ENCODE measurements around the gene ZBTB40. TPM values are rescaled to one million over a fixed set of nuclear protein-coding genes. Genes with fewer than 3 reads are reported as not detected.

ZBTB40 gene
- total RNA-seq, 1 donor from 2014 or later, result 7.4 TPM

- DNase-seq (ENCODE audit: low read depth) (no peak), FAIRE-seq (no peak)
- TF ChIP-seq CTCF (IDR thresholded peaks at IDR 0.05; ENCODE audit: insufficient read depth, low read length, severe bottlenecking), result no peak
- no peaks in the 10 kb centered on the region for H3K27me3 ChIP-seq (ENCODE audit: control insufficient read depth, insufficient read depth, low read length)
- no peak overlapping the region for H3K4me3 ChIP-seq (ENCODE audit: low read depth, low read length)
- no peaks in the 10 kb centered on the region for H3K36me3 ChIP-seq (ENCODE audit: control insufficient read depth, insufficient read depth, low read length)
Observed at GRCh38 chr1:22462928-22463327, 11.3 kb downstream of the ZBTB40 start.

GRCh38 chr1:22465015-22465565 is 13.4 kb downstream of the ZBTB40 start:
- Histone ChIP-seq H3K27me3 (ENCODE audit: control insufficient read depth, insufficient read depth, low read length) (no peaks in the 10 kb centered on the region), H3K4me3 (ENCODE audit: low read depth, low read length) (no peak overlapping the region), H3K36me3 (ENCODE audit: control insufficient read depth, insufficient read depth, low read length) (no peaks in the 10 kb centered on the region)
- FAIRE-seq, result no peak
- TF ChIP-seq CTCF (IDR thresholded peaks at IDR 0.05; ENCODE audit: insufficient read depth, low read length, severe bottlenecking), result no peak
- no peak for DNase-seq (ENCODE audit: low read depth)

- no peak for TF ChIP-seq CTCF (IDR thresholded peaks at IDR 0.05; ENCODE audit: insufficient read depth, low read length, severe bottlenecking)
- Histone ChIP-seq H3K36me3 (ENCODE audit: control insufficient read depth, insufficient read depth, low read length) (no peaks in the 10 kb centered on the region), H3K27me3 (ENCODE audit: control insufficient read depth, insufficient read depth, low read length) (no peaks in the 10 kb centered on the region), H3K4me3 (ENCODE audit: low read depth, low read length) (no peak overlapping the region)
- DNase-seq (ENCODE audit: low read depth) (no peak), FAIRE-seq (no peak)
Observed at GRCh38 chr1:22465671-22466070, 14.0 kb downstream of the ZBTB40 start.

- H3K4me3 ChIP-seq (ENCODE audit: low read depth, low read length), result no peak overlapping the region
- H3K36me3 ChIP-seq (ENCODE audit: control insufficient read depth, insufficient read depth, low read length), result no peaks in the 10 kb centered on the region
- TF ChIP-seq CTCF (IDR thresholded peaks at IDR 0.05; ENCODE audit: insufficient read depth, low read length, severe bottlenecking), result no peak
- no peaks in the 10 kb centered on the region for H3K27me3 ChIP-seq (ENCODE audit: control insufficient read depth, insufficient read depth, low read length)
- no peak for DNase-seq (ENCODE audit: low read depth)
- FAIRE-seq, result no peak
Observed at GRCh38 chr1:22470227-22470626, 18.6 kb downstream of the ZBTB40 start.

GRCh38 chr1:22471078-22471477 is 19.4 kb downstream of the ZBTB40 start:
- Histone ChIP-seq H3K36me3 (ENCODE audit: control insufficient read depth, insufficient read depth, low read length) (no peaks in the 10 kb centered on the region), H3K4me3 (ENCODE audit: low read depth, low read length) (no peak overlapping the region), H3K27me3 (ENCODE audit: control insufficient read depth, insufficient read depth, low read length) (no peaks in the 10 kb centered on the region)
- no peak for DNase-seq (ENCODE audit: low read depth)
- no peak for FAIRE-seq
- TF ChIP-seq CTCF (IDR thresholded peaks at IDR 0.05; ENCODE audit: insufficient read depth, low read length, severe bottlenecking), result no peak

- FAIRE-seq (no peak), DNase-seq (ENCODE audit: low read depth) (no peak)
- TF ChIP-seq CTCF (IDR thresholded peaks at IDR 0.05; ENCODE audit: insufficient read depth, low read length, severe bottlenecking), result no peak
- Histone ChIP-seq H3K27me3 (ENCODE audit: control insufficient read depth, insufficient read depth, low read length) (no peaks in the 10 kb centered on the region), H3K36me3 (ENCODE audit: control insufficient read depth, insufficient read depth, low read length) (no peaks in the 10 kb centered on the region), H3K4me3 (ENCODE audit: low read depth, low read length) (no peak overlapping the region)
Observed at GRCh38 chr1:22471610-22472009, 20.0 kb downstream of the ZBTB40 start.

All from bronchial epithelial cell (primary cell).